ENCODE results near the gene PYY. TPM values are rescaled to one million over a fixed set of nuclear protein-coding genes. Genes with fewer than 3 reads are reported as not detected.
A peak's percentile ranks its signal among the peaks of the same experiment; 100 is the strongest.

The PYY gene
- total RNA-seq, 4 donors from 2014 or later = not detected

- H3K4me3 ChIP-seq = no peak overlapping the region
- H3K36me3 ChIP-seq = no peaks in the 10 kb centered on the region
- no peak for DNase-seq (ENCODE audit: extremely low spot score)
- H3K9me3 ChIP-seq = no peaks in the 10 kb centered on the region
- WGBS = 71% methylated on average over 2 of the region's 2 CpGs
- H3K27ac ChIP-seq (replicated peaks in 1 of 4) = no peak overlapping the region
- H3K27me3 ChIP-seq = peaks cover 0 to 61% (median 2%) of the 10 kb centered on the region in 4 donors
- TF ChIP-seq EP300 (IDR thresholded peaks at IDR 0.05) (no peak), POLR2A (IDR thresholded peaks at IDR 0.05; ENCODE audit: low read depth) (no peak), POLR2AphosphoS5 (IDR thresholded peaks at IDR 0.05) (no peak)
- TF ChIP-seq, protein P1, sequence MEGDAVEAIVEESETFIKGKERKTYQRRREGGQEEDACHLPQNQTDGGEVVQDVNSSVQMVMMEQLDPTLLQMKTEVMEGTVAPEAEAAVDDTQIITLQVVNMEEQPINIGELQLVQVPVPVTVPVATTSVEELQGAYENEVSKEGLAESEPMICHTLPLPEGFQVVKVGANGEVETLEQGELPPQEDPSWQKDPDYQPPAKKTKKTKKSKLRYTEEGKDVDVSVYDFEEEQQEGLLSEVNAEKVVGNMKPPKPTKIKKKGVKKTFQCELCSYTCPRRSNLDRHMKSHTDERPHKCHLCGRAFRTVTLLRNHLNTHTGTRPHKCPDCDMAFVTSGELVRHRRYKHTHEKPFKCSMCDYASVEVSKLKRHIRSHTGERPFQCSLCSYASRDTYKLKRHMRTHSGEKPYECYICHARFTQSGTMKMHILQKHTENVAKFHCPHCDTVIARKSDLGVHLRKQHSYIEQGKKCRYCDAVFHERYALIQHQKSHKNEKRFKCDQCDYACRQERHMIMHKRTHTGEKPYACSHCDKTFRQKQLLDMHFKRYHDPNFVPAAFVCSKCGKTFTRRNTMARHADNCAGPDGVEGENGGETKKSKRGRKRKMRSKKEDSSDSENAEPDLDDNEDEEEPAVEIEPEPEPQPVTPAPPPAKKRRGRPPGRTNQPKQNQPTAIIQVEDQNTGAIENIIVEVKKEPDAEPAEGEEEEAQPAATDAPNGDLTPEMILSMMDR (IDR thresholded peaks at IDR 0.05) = no peak
- intact Hi-C loops (cut with DNase I) = no loop called here
- H3K4me1 ChIP-seq = no peaks in the 10 kb centered on the region
These were observed 5.1 kb upstream of the PYY start for GRCh38 chr17:43958748-43959352.

DNA sequence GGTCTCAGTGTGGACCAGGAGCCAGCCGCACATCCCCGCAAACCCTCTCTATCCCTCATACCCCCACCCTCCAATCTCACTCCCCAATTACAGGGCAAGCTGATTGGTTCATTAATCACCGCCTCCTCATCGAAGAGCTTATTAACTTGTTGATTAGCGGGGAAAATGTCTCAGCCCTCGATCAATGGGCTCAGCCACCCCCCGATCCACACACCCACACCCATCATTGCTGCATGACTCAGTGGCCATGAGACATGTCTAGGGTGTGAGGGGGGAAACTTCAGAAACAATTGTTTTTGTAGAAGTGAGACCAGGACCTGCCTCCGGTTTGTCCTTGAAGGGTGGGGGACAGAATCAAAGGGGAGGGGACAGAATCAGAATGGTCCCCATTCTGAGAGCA, 2.5 kb upstream of the PYY start:
- Histone ChIP-seq H3K9me3 (no peaks in the 10 kb centered on the region), H3K4me3 (no peak overlapping the region), H3K27me3 (peaks cover 0 to 76% (median 28%) of the 10 kb centered on the region in 4 donors), H3K27ac (replicated peaks in 1 of 4) (no peak overlapping the region), H3K4me1 (peaks cover 10 to 16% (median 13%) of the 10 kb centered on the region in 4 donors), H3K36me3 (no peaks in the 10 kb centered on the region)
- no peak for TF ChIP-seq EP300 (IDR thresholded peaks at IDR 0.05)
- no peak for TF ChIP-seq POLR2AphosphoS5 (IDR thresholded peaks at IDR 0.05)
- TF ChIP-seq, protein P1 (IDR thresholded peaks at IDR 0.05) = no peak
- 80% methylated on average over 8 of the region's 8 CpGs for WGBS
- DNase-seq (ENCODE audit: extremely low spot score) = no peak
- intact Hi-C loops (cut with DNase I) = no loop called here

- TF ChIP-seq POLR2A (IDR thresholded peaks at IDR 0.05; ENCODE audit: low read depth) (no peak), POLR2AphosphoS5 (IDR thresholded peaks at IDR 0.05) (no peak), EP300 (IDR thresholded peaks at IDR 0.05) (no peak)
- TF ChIP-seq, protein P1 (IDR thresholded peaks at IDR 0.05) = no peak
- Histone ChIP-seq H3K27ac (replicated peaks in 1 of 4) (no peak overlapping the region), H3K27me3 (peaks cover 0 to 88% (median 38%) of the 10 kb centered on the region in 4 donors), H3K9me3 (no peaks in the 10 kb centered on the region), H3K4me1 (peaks cover 10 to 16% (median 13%) of the 10 kb centered on the region in 4 donors), H3K4me3 (peak overlapping the region in 3 of 4 donors; percentile 2 to 24 (median 18)), H3K36me3 (no peaks in the 10 kb centered on the region)
- DNase-seq (ENCODE audit: extremely low spot score) = no peak
- 12% methylated on average over 48 of the region's 82 CpGs for WGBS
- intact Hi-C loops (cut with DNase I) = no loop called here
These were observed 745 bp downstream of the PYY start for GRCh38 chr17:43952724-43953666.

DNA sequence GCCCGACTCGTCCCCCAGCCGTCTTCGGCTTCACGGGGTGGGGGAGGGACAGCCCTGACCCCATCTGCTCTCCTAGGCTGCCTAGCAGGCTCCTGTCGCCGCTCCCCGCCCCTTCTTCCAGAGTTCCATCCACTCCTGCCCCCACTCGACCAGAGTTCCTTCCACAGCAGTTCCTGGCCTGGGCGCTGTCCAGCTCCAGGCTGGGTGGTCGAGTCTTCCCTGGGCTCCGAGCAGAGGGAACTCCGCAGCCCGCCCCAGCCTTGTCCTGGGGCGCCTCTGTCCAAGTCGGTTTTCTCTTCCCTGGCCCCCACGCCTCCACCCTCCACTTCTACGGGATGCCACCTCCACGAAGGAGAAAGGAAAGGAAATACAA, 1.4 kb downstream of the PYY start:
- peaks cover 10 to 16% (median 13%) of the 10 kb centered on the region in 4 donors for H3K4me1 ChIP-seq
- TF ChIP-seq, protein P1 (IDR thresholded peaks at IDR 0.05) = no peak
- TF ChIP-seq POLR2AphosphoS5 (IDR thresholded peaks at IDR 0.05) = no peak
- TF ChIP-seq POLR2A (IDR thresholded peaks at IDR 0.05; ENCODE audit: low read depth) = no peak
- no peak for TF ChIP-seq EP300 (IDR thresholded peaks at IDR 0.05)
- no peak overlapping the region for H3K27ac ChIP-seq (replicated peaks in 1 of 4)
- H3K27me3 ChIP-seq = peaks cover 0 to 90% (median 38%) of the 10 kb centered on the region in 4 donors
- no peak for DNase-seq (ENCODE audit: extremely low spot score)
- H3K9me3 ChIP-seq = no peaks in the 10 kb centered on the region
- 19% methylated on average over 13 of the region's 19 CpGs for WGBS
- peak overlapping the region in 3 of 4 donors; percentile 2 to 24 (median 18) for H3K4me3 ChIP-seq
- intact Hi-C loops (cut with DNase I) = no loop called here
- H3K36me3 ChIP-seq = no peaks in the 10 kb centered on the region

All from esophagus muscularis mucosa (tissue), 4 donors.